Stomach (tissue), 9 donors: Measurements from ENCODE around the gene SMPD2. TPM values are rescaled to one million over a fixed set of nuclear protein-coding genes. Genes with fewer than 3 reads are reported as not detected.

Experiments used
- DNase-seq, 2 donors: peaks; one replicate each; pipeline versions ENCODE4 v3.0.0 to v3.0.0-alpha.2; 2013 to 2019
- H3K27ac ChIP-seq, 5 donors: fragments of 200-600 bp in 4 of 5; sonication (generic) in 4 of 5; one replicate each; pipeline ENCODE4 v1.5.1; 2013 to 2019; ENCODE audit warnings: mild to moderate bottlenecking in 1 of 5, moderate library complexity in 1 of 5
- H3K27me3 ChIP-seq, 3 donors: fragments of 200-600 bp; sonication (generic); one replicate each; pipeline ENCODE4 v1.5.1; 2017 to 2019; ENCODE audit warnings: mixed run types in 1 of 3
- H3K36me3 ChIP-seq, 4 donors: fragments of 200-600 bp; sonication (generic); 1 replicate in 3 of 4; 2 replicates in 1 of 4; pipeline ENCODE4 v1.5.1; 2016 to 2019
- H3K4me1 ChIP-seq, 4 donors: fragments of 200-600 bp; sonication (generic); one replicate each; pipeline ENCODE4 v1.5.1; 2016 to 2019
- H3K4me3 ChIP-seq, 4 donors: fragments of 200-600 bp; sonication (generic) in 3 of 4; one replicate each; pipeline ENCODE4 v1.5.1; 2016 to 2019; ENCODE audit warnings: mild to moderate bottlenecking in 1 of 4
- H3K9me3 ChIP-seq, 4 donors: fragments of 200-600 bp; sonication (generic); one replicate each; pipeline ENCODE4 v1.5.1; 2016 to 2019
- CTCF ChIP-seq, 7 experiments: fragments of 450-650 bp in 4 of 7; fragments of 200-600 bp in 3 of 7; sonication (generic) in 3 of 7; IDR thresholded peaks; one replicate each; pipeline ENCODE4 v1.5.1; 2016 to 2019; ENCODE audit warnings: antibody characterized with exemption in 7 of 7, control low read depth in 2 of 7, mild to moderate bottlenecking in 1 of 7
- EP300 ChIP-seq: sonication (generic); formaldehyde crosslinking; IDR thresholded peaks from one replicate; pipeline ENCODE4 v1.6.1; 2017; ENCODE audit warnings: antibody characterized with exemption
- POLR2A ChIP-seq, 4 donors: fragments of 450-650 bp; IDR thresholded peaks; one replicate each; pipeline ENCODE4 v1.6.1; 2016; ENCODE audit warnings: antibody characterized with exemption in 4 of 4, control low read depth in 2 of 4, mild to moderate bottlenecking in 1 of 4, moderate library complexity in 1 of 4
- POLR2AphosphoS5 ChIP-seq, 3 donors: sonication (generic); formaldehyde crosslinking; IDR thresholded peaks; one replicate each; pipeline ENCODE4 v1.6.1; 2016; ENCODE audit warnings: antibody characterized with exemption in 3 of 3
- WGBS, 5 donors: extraction: QIAGEN DNeasy Blood & Tissue Kit in 3 of 5; methylation state at CpG; one replicate each; pipeline versions ENCODE4 v1.1.5 to v1.1.7; 2013 to 2018; 5-methylcytosine and 5-hydroxymethylcytosine counted together
- intact Hi-C: fragments of 100-400 bp; cut with DNase I; formaldehyde crosslinking; loops from one replicate; pipeline ENCODE4 v1.15.1; 2023; ENCODE audit warnings: low total_unique reads
- polyA plus RNA-seq, 3 donors: library from polyadenylated mRNA; stranded (reverse); fragments of 200-250 nt; gene quantifications; one replicate each; pipeline ENCODE4 v1.2.3, GENCODE V29; 2013
- total RNA-seq, 5 donors: library from RNA; depleted of rRNA; stranded (reverse); fragments of >200 nt; gene quantifications; one replicate each; pipeline versions ENCODE4 v1.1.0 to v1.2.3, GENCODE V29; 2014 to 2016
- donor health status: healthy with polysubstance abuse.
- donor health status: Bipolar disorder and iron deficiency.
- donor health status: healthy.

The SMPD2 gene
- total and polyA plus RNA-seq, 8 donors, result 10.7 to 80.5 (median 17.4) TPM

GRCh38 chr6:109490713-109491112 is 50.2 kb downstream of the SMPD2 start:
- intact Hi-C loops, result no loop called here
- H3K27ac ChIP-seq, result peak overlapping the region in 1 of 5 donors; percentile 7
- H3K9me3 ChIP-seq, result no peaks in the 10 kb centered on the region
- no peaks in the 10 kb centered on the region for H3K4me1 ChIP-seq
- H3K4me3 ChIP-seq, result no peak overlapping the region
- DNase-seq, result no peak
- no peak for TF ChIP-seq CTCF (IDR thresholded peaks at IDR 0.05)
- TF ChIP-seq POLR2A (IDR thresholded peaks at IDR 0.05), result no peak
- no peak for TF ChIP-seq EP300
- TF ChIP-seq POLR2AphosphoS5 (IDR thresholded peaks at IDR 0.05), result no peak
- H3K36me3 ChIP-seq, result no peaks in the 10 kb centered on the region
- 46 to 69% (median 59%) methylated on average over 2 of the region's 2 CpGs for WGBS, 5 donors
- no peaks in the 10 kb centered on the region for H3K27me3 ChIP-seq

GRCh38 chr6:109491207-109491938 is 50.8 kb downstream of the SMPD2 start:
- H3K4me3 ChIP-seq, result no peak overlapping the region
- H3K9me3 ChIP-seq, result no peaks in the 10 kb centered on the region
- no peaks in the 10 kb centered on the region for H3K4me1 ChIP-seq
- H3K36me3 ChIP-seq, result no peaks in the 10 kb centered on the region
- whole genome bisulfite sequencing, 5 donors, result 39 to 53% (median 47%) methylated on average over 5 of the region's 5 CpGs
- intact Hi-C loops, result no loop called here
- H3K27ac ChIP-seq, result peak overlapping the region in 1 of 5 donors; percentile 7
- peak in 1 of 2 donors; percentile 39 for DNase-seq
- H3K27me3 ChIP-seq, result no peaks in the 10 kb centered on the region
- TF ChIP-seq POLR2A (IDR thresholded peaks at IDR 0.05), result no peak
- TF ChIP-seq EP300, result no peak
- TF ChIP-seq CTCF (IDR thresholded peaks at IDR 0.05), result no peak
- TF ChIP-seq POLR2AphosphoS5 (IDR thresholded peaks at IDR 0.05), result no peak

Other genes with a start within 250 kb of the SMPD2 start
- 100 to 1,000 TPM in 3 of 5 donors, 10 to 100 TPM in 2; 62.4 to 453 (median 105) TPM for gene CD164, start 58.3 kb upstream of the SMPD2 start, total RNA-seq
- gene CD164, start 58.3 kb upstream of the SMPD2 start, polyA plus RNA-seq, result 100 to 1,000 TPM in 1 of 3 donors, 10 to 100 TPM in 2; 86.5 to 104 (median 99.4) TPM
- gene PPIL6, start 96 bp upstream of the SMPD2 start, total RNA-seq, result 1 to 10 TPM in 3 of 5 donors, not detected in 2; 1.4 to 8.6 (median 3.2) TPM
- 1 to 10 TPM; 1.0 to 4.0 (median 2.7) TPM for gene PPIL6, start 96 bp upstream of the SMPD2 start, polyA plus RNA-seq
- 100 to 1,000 TPM in 3 of 5 donors, 10 to 100 TPM in 2; 13.8 to 205 (median 101) TPM for gene MICAL1, start 15.0 kb downstream of the SMPD2 start, total RNA-seq
- 10 to 100 TPM; 15.8 to 18.5 (median 15.8) TPM for gene MICAL1, start 15.0 kb downstream of the SMPD2 start, polyA plus RNA-seq
- 1 to 10 TPM; 1.4 to 9.3 (median 6.8) TPM for gene ZBTB24, start 42.5 kb downstream of the SMPD2 start, total RNA-seq
- 1 to 10 TPM; 2.3 to 3.2 (median 2.6) TPM for gene ZBTB24, start 42.5 kb downstream of the SMPD2 start, polyA plus RNA-seq